Liver (tissue), 9 donors: ENCODE results near the gene MOK. TPM values are rescaled to one million over a fixed set of nuclear protein-coding genes. Genes with fewer than 3 reads are reported as not detected.

Source experiments
- DNase-seq: peaks from one replicate; pipeline ENCODE4 v3.0.0-alpha.2; 2017; ENCODE audit warnings: low spot score
- H3K27ac ChIP-seq, 2 donors: one replicate each; pipeline ENCODE4 v1.7.0; 2013; ENCODE audit warnings: inconsistent platforms in 2 of 2, low read length in 2 of 2, control low read depth in 1 of 2, low read depth in 1 of 2, mild to moderate bottlenecking in 1 of 2
- H3K27me3 ChIP-seq, 4 donors: one replicate each; pipeline versions ENCODE4 v1.6.1 to v1.7.0; 2013; ENCODE audit warnings: low read length in 3 of 4, inconsistent platforms in 1 of 4, mild to moderate bottlenecking in 1 of 4, moderate library complexity in 1 of 4; ENCODE audit not compliant: control insufficient read depth in 4 of 4, insufficient read depth in 4 of 4
- H3K36me3 ChIP-seq, 4 donors: one replicate each; pipeline versions ENCODE4 v1.6.1 to v1.7.0; 2013; ENCODE audit warnings: low read length in 3 of 4, mild to moderate bottlenecking in 3 of 4, low read depth in 1 of 4, moderate library complexity in 1 of 4; ENCODE audit not compliant: control insufficient read depth in 4 of 4, insufficient read depth in 3 of 4
- H3K4me1 ChIP-seq, 4 donors: one replicate each; pipeline versions ENCODE4 v1.6.1 to v1.7.0; 2013; ENCODE audit warnings: low read length in 3 of 4, mild to moderate bottlenecking in 3 of 4, moderate library complexity in 1 of 4; ENCODE audit not compliant: control insufficient read depth in 4 of 4, insufficient read depth in 4 of 4
- H3K4me3 ChIP-seq, 3 donors: one replicate each; pipeline versions ENCODE4 v1.6.1 to v1.7.0; 2013; ENCODE audit warnings: low read length in 3 of 3, control low read depth in 1 of 3, low read depth in 1 of 3, mild to moderate bottlenecking in 1 of 3
- H3K9ac ChIP-seq, 2 donors: one replicate each; pipeline ENCODE4 v1.7.0; 2013; ENCODE audit warnings: low read length in 2 of 2, mild to moderate bottlenecking in 2 of 2, moderate library complexity in 2 of 2, control low read depth in 1 of 2, low read depth in 1 of 2
- H3K9me3 ChIP-seq, 4 donors: one replicate each; pipeline versions ENCODE4 v1.6.1 to v1.7.0; 2013; ENCODE audit warnings: low read length in 3 of 4; ENCODE audit not compliant: control insufficient read depth in 4 of 4
- EGR1 ChIP-seq, 2 donors: IDR thresholded peaks; 2 replicates each; pipeline ENCODE4 v1.6.1; 2016 to 2018; ENCODE audit warnings: antibody characterized with exemption in 2 of 2, low read depth in 2 of 2
- FOXA1 ChIP-seq: IDR thresholded peaks from 2 replicates; pipeline ENCODE4 v1.6.1; 2016; ENCODE audit warnings: antibody characterized with exemption
- FOXA2 ChIP-seq: IDR thresholded peaks from 2 replicates; pipeline ENCODE4 v1.6.1; 2016; ENCODE audit warnings: antibody characterized with exemption
- GABPA ChIP-seq, 2 donors: IDR thresholded peaks in 1 of 2; conservative IDR thresholded peaks in 1 of 2; 2 replicates each; pipeline ENCODE4 v1.6.1; 2016; ENCODE audit warnings: antibody characterized with exemption in 2 of 2, mild to moderate bottlenecking in 1 of 2, moderate library complexity in 1 of 2
- HNF4A ChIP-seq, 2 donors: conservative IDR thresholded peaks; 2 replicates each; pipeline ENCODE4 v1.6.1; 2016; ENCODE audit warnings: antibody characterized with exemption in 2 of 2, mild to moderate bottlenecking in 2 of 2
- HNF4G ChIP-seq: IDR thresholded peaks from 2 replicates; pipeline ENCODE4 v1.6.1; 2016; ENCODE audit warnings: antibody characterized with exemption
- JUND ChIP-seq, 2 donors: IDR thresholded peaks; 2 replicates each; pipeline ENCODE4 v1.6.1; 2016; ENCODE audit warnings: antibody characterized with exemption in 2 of 2
- NR2F2 ChIP-seq: IDR thresholded peaks from 2 replicates; pipeline ENCODE4 v1.6.1; 2016; ENCODE audit warnings: antibody characterized with exemption
- RAD21 ChIP-seq, 2 donors: IDR thresholded peaks; 2 replicates each; pipeline ENCODE4 v1.6.1; 2016; ENCODE audit warnings: antibody characterized with exemption in 2 of 2, mild to moderate bottlenecking in 2 of 2
- RXRA ChIP-seq, 2 donors: IDR thresholded peaks; 2 replicates each; pipeline ENCODE4 v1.6.1; 2017 to 2018; ENCODE audit warnings: antibody characterized with exemption in 2 of 2, mild to moderate bottlenecking in 1 of 2
- SP1 ChIP-seq: IDR thresholded peaks from 2 replicates; pipeline ENCODE4 v1.6.1; 2018; ENCODE audit warnings: antibody characterized with exemption, mild to moderate bottlenecking
- TAF1 ChIP-seq: conservative IDR thresholded peaks from 2 replicates; pipeline ENCODE4 v1.6.1; 2016; ENCODE audit warnings: antibody characterized with exemption, mild to moderate bottlenecking
- YY1 ChIP-seq: IDR thresholded peaks from 2 replicates; pipeline ENCODE4 v1.6.1; 2016; ENCODE audit warnings: antibody characterized with exemption, mild to moderate bottlenecking
- WGBS: extraction: QIAGEN DNeasy Blood & Tissue Kit; methylation state at CpG from one replicate; pipeline ENCODE4 v1.1.7; 2013; 5-methylcytosine and 5-hydroxymethylcytosine counted together
- polyA plus RNA-seq, 2 donors: library from polyadenylated mRNA; stranded (reverse) in 1 of 2; unstranded in 1 of 2; fragments of 200-250 nt in 1 of 2; fragments of >200 nt in 1 of 2; fragmentation: Nextera tagmentation in 1 of 2; extraction: Ambion mirVana in 1 of 2; gene quantifications; one replicate each; pipeline versions ENCODE4 v1.2.1 to v1.2.3, GENCODE V29; 2013 to 2015
- total RNA-seq, 2 donors: library from RNA; depleted of rRNA; stranded (reverse); fragments of >200 nt; gene quantifications; one replicate each; pipeline ENCODE4 v1.2.3, GENCODE V29; 2014
- TF ChIP-seq, protein P1 (sequence below): fragments of 150-350 bp; IDR thresholded peaks from 2 replicates; pipeline ENCODE4 v1.5.1; 2017; ENCODE audit warnings: improper control_type of control experiment, low read depth, low read length; ENCODE audit not compliant: missing input control
- TF ChIP-seq, protein P2 (sequence below): IDR thresholded peaks from 2 replicates; pipeline ENCODE4 v1.6.1; 2016; ENCODE audit warnings: antibody characterized with exemption
- TF ChIP-seq, protein P3 (sequence below): IDR thresholded peaks from 2 replicates; pipeline ENCODE4 v1.6.1; 2016; ENCODE audit warnings: antibody characterized with exemption
- TF ChIP-seq, protein P4 (sequence below): IDR thresholded peaks from 2 replicates; pipeline ENCODE4 v1.6.1; 2016; ENCODE audit warnings: antibody characterized with exemption
- donor health status: healthy.
- donor health status: healthy.
- donor health status: healthy.
- donor health status: healthy.
- donor health status: healthy.

The MOK gene
- total and polyA plus RNA-seq, 4 donors, result 2.4 to 6.4 (median 2.9) TPM

DNA sequence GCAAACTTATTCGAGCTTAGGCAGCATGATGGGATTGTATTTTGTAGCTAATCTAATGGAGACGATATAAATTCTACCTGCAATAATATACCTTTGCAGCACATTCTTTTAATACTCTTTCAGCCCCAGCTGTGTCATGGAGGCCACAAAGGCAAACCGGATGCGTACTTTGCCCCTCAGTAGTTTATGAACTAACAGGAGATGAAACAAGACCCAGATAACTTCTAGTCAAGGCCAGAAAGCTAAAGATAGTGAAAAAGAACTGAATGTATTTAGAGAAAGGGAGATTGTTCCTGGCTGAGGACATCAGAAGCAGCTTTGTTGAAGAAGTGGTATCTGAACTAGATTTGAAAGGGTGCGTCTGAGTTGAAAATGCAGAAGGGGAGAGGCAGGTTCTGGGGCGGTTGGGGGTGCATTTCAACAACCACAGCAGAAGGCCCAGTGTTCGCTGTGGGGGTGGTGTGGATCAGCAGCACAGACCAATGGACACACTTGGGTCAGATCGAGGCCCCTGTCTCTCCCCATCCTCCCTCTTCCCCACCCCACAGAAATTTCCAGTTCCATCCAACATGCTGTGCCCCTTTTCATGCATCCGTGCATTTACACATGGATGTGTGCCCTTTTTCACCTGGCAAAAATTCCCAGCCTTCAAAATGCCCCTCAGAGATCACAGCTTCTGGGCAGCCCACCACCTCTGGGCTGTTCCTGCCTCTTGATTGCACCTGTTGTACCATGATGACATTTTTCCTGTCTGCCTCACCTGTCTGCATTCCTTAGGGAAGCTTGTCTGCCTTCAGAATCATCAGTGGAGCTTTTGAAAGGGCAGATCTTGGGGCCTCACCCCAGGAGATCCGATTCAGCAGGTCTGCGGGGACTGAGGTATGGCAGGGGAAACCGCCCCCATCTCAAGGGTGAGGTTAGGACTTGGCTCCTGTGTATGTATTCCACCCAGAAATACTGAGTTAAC is 16.8 kb upstream of the MOK start:
- Histone ChIP-seq H3K36me3 (peaks cover 0 to 5% (median 0%) of the 10 kb centered on the region in 4 donors), H3K9me3 (no peaks in the 10 kb centered on the region), H3K4me3 (no peak overlapping the region), H3K4me1 (peaks cover 4 to 40% (median 30%) of the 10 kb centered on the region in 4 donors), H3K9ac (no peak overlapping the region), H3K27me3 (no peaks in the 10 kb centered on the region), H3K27ac (no peak overlapping the region)
- TF ChIP-seq, protein P1, sequence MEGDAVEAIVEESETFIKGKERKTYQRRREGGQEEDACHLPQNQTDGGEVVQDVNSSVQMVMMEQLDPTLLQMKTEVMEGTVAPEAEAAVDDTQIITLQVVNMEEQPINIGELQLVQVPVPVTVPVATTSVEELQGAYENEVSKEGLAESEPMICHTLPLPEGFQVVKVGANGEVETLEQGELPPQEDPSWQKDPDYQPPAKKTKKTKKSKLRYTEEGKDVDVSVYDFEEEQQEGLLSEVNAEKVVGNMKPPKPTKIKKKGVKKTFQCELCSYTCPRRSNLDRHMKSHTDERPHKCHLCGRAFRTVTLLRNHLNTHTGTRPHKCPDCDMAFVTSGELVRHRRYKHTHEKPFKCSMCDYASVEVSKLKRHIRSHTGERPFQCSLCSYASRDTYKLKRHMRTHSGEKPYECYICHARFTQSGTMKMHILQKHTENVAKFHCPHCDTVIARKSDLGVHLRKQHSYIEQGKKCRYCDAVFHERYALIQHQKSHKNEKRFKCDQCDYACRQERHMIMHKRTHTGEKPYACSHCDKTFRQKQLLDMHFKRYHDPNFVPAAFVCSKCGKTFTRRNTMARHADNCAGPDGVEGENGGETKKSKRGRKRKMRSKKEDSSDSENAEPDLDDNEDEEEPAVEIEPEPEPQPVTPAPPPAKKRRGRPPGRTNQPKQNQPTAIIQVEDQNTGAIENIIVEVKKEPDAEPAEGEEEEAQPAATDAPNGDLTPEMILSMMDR, result no peak
- TF ChIP-seq FOXA1, result no peak
- TF ChIP-seq TAF1, result no peak
- TF ChIP-seq GABPA (IDR thresholded peaks at IDR 0.05 in 1 of 2, conservative IDR thresholded peaks at IDR 0.05 in 1 of 2), result no peak
- TF ChIP-seq, protein P2, sequence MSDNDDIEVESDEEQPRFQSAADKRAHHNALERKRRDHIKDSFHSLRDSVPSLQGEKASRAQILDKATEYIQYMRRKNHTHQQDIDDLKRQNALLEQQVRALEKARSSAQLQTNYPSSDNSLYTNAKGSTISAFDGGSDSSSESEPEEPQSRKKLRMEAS, result no peak
- TF ChIP-seq, protein P3, sequence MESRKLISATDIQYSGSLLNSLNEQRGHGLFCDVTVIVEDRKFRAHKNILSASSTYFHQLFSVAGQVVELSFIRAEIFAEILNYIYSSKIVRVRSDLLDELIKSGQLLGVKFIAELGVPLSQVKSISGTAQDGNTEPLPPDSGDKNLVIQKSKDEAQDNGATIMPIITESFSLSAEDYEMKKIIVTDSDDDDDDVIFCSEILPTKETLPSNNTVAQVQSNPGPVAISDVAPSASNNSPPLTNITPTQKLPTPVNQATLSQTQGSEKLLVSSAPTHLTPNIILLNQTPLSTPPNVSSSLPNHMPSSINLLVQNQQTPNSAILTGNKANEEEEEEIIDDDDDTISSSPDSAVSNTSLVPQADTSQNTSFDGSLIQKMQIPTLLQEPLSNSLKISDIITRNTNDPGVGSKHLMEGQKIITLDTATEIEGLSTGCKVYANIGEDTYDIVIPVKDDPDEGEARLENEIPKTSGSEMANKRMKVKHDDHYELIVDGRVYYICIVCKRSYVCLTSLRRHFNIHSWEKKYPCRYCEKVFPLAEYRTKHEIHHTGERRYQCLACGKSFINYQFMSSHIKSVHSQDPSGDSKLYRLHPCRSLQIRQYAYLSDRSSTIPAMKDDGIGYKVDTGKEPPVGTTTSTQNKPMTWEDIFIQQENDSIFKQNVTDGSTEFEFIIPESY, result no peak
- TF ChIP-seq HNF4G, result no peak
- TF ChIP-seq, protein P4, sequence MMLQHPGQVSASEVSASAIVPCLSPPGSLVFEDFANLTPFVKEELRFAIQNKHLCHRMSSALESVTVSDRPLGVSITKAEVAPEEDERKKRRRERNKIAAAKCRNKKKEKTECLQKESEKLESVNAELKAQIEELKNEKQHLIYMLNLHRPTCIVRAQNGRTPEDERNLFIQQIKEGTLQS, result no peak
- no peak for TF ChIP-seq RAD21 (IDR thresholded peaks at IDR 0.05)
- TF ChIP-seq JUND (IDR thresholded peaks at IDR 0.05), result no peak
- no peak for TF ChIP-seq RXRA (IDR thresholded peaks at IDR 0.05)
- TF ChIP-seq NR2F2, result no peak
- TF ChIP-seq SP1, result no peak
- no peak for TF ChIP-seq EGR1 (IDR thresholded peaks at IDR 0.05; ENCODE audit: low read depth in 2 of 2)
- TF ChIP-seq YY1, result no peak
- WGBS, result 90% methylated on average over 12 of the region's 12 CpGs
- DNase-seq, result no peak

DNA sequence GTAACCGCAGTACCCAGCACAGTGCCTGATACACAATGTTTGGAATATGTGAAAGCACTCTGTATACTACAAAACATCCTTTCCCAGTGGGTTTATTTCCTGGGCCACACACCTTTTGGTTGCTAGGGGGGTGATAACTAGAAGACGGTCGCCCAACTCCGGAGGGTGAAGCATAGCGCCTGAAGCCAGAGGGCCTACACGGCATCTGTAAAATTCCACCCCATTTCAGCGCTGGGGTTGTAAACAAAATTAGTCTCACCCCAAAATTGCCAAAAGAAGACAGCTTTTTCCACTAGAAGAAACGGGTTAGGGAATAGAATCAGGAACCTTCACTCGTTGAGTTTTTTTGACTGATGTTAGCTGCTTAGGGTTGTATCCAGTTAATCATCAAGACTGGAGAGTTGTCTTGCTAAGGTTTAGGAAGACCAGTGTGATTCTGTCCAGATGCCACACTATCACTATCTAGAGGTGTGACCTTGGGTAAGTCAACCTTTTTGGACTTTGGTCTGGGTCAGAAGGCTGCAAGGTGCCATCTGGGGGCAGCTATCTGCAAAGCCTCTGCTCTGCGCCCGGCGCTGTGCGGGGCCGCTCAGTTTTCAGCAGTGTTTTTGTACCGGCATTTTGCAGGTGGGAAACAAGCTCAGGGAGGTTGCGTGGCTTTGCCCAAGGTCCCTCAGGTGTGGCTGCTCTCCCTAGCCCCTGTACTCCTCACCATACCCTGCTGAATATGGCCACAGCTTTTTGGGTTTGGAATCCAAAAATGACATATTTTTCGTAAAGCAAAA is 15.9 kb upstream of the MOK start:
- H3K4me3 ChIP-seq, result peak overlapping the region in 1 of 3 donors; percentile 91
- TF ChIP-seq, protein P1, result no peak
- TF ChIP-seq EGR1 (IDR thresholded peaks at IDR 0.05; ENCODE audit: low read depth in 2 of 2) (no peak), HNF4G (no peak), GABPA (IDR thresholded peaks at IDR 0.05 in 1 of 2, conservative IDR thresholded peaks at IDR 0.05 in 1 of 2) (no peak), TAF1 (no peak), HNF4A (conservative IDR thresholded peaks at IDR 0.05) (peak; percentile 68 to 87), RXRA (IDR thresholded peaks at IDR 0.05) (peak in 1 of 2 donors; percentile 61), FOXA2 (no peak), SP1 (peak; percentile 36), YY1 (no peak), NR2F2 (no peak)
- peaks cover 4 to 48% (median 37%) of the 10 kb centered on the region in 4 donors for H3K4me1 ChIP-seq
- peak overlapping the region in 1 of 2 donors; percentile 91 for H3K27ac ChIP-seq
- DNase-seq, result no peak
- no peaks in the 10 kb centered on the region for H3K27me3 ChIP-seq
- peak overlapping the region; percentile 49 to 92 for H3K9ac ChIP-seq
- H3K9me3 ChIP-seq, result no peaks in the 10 kb centered on the region
- H3K36me3 ChIP-seq, result peaks cover 0 to 1% (median 0%) of the 10 kb centered on the region in 4 donors
- WGBS, result 92% methylated on average over 17 of the region's 17 CpGs
